Parathyroid adenoma (tissue), 2 donors: ENCODE measurements around the gene FLYWCH1.
"Not testable (repeated sequence)": the region's sequence is repeated elsewhere in the genome, so short reads cannot be mapped to it uniquely, and the experiment has no call there.

Experiments
- H2AFZ ChIP-seq: fragments of 300-600 bp; sonication (generic); one replicate; pipeline ENCODE4 v1.7.0; 2017; ENCODE audit warnings: antibody characterized with exemption, mild to moderate bottlenecking
- H3K27ac ChIP-seq: fragments of 300-600 bp; sonication (generic); one replicate; pipeline ENCODE4 v1.7.0; 2017
- H3K27me3 ChIP-seq: fragments of 300-600 bp; sonication (generic); one replicate; pipeline ENCODE4 v1.7.0; 2017; ENCODE audit warnings: low read length; ENCODE audit not compliant: control insufficient read depth, insufficient read depth
- H3K36me3 ChIP-seq: fragments of 300-600 bp; sonication (generic); one replicate; pipeline ENCODE4 v1.7.0; 2017; ENCODE audit warnings: low read length; ENCODE audit not compliant: control insufficient read depth, insufficient read depth
- H3K4me1 ChIP-seq: fragments of 300-600 bp; sonication (generic); one replicate; pipeline ENCODE4 v1.7.0; 2017; ENCODE audit warnings: control low read depth
- H3K4me2 ChIP-seq: fragments of 300-600 bp; sonication (generic); one replicate; pipeline ENCODE4 v1.7.0; 2017; ENCODE audit warnings: low read length
- H3K4me3 ChIP-seq: fragments of 300-600 bp; sonication (generic); one replicate; pipeline ENCODE4 v1.7.0; 2017; ENCODE audit warnings: low read depth, low read length
- H3K79me2 ChIP-seq: fragments of 300-600 bp; sonication (generic); one replicate; pipeline ENCODE4 v1.7.0; 2017; ENCODE audit warnings: control low read depth
- H3K9ac ChIP-seq: fragments of 300-600 bp; sonication (generic); one replicate; pipeline ENCODE4 v1.7.0; 2017; ENCODE audit warnings: mild to moderate bottlenecking
- H3K9me3 ChIP-seq: fragments of 300-600 bp; sonication (generic); one replicate; pipeline ENCODE4 v1.7.0; 2017; ENCODE audit warnings: low read length; ENCODE audit not compliant: control insufficient read depth
- TF ChIP-seq, protein P1 (sequence below): fragments of 300-600 bp; sonication (generic); IDR thresholded peaks from one replicate; pipeline ENCODE4 v1.7.0; 2017; ENCODE audit warnings: antibody characterized with exemption, mild to moderate bottlenecking
- donor health status: primary hyperparathyroidism.

The FLYWCH1 gene

GRCh38 chr16:2924901-2925755, 13.4 kb downstream of the FLYWCH1 start:
- Histone ChIP-seq H3K4me2 (no peak overlapping the region), H3K9ac (no peak overlapping the region), H3K4me1 (no peaks in the 10 kb centered on the region), H3K27ac (no peak overlapping the region), H3K9me3 (no peaks in the 10 kb centered on the region), H3K27me3 (no peaks in the 10 kb centered on the region), H3K79me2 (peaks cover 50% of the 10 kb centered on the region), H3K36me3 (no peaks in the 10 kb centered on the region), H2AFZ (no peak overlapping the region), H3K4me3 (no peak overlapping the region)
- TF ChIP-seq, protein P1, sequence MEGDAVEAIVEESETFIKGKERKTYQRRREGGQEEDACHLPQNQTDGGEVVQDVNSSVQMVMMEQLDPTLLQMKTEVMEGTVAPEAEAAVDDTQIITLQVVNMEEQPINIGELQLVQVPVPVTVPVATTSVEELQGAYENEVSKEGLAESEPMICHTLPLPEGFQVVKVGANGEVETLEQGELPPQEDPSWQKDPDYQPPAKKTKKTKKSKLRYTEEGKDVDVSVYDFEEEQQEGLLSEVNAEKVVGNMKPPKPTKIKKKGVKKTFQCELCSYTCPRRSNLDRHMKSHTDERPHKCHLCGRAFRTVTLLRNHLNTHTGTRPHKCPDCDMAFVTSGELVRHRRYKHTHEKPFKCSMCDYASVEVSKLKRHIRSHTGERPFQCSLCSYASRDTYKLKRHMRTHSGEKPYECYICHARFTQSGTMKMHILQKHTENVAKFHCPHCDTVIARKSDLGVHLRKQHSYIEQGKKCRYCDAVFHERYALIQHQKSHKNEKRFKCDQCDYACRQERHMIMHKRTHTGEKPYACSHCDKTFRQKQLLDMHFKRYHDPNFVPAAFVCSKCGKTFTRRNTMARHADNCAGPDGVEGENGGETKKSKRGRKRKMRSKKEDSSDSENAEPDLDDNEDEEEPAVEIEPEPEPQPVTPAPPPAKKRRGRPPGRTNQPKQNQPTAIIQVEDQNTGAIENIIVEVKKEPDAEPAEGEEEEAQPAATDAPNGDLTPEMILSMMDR, result no peak

DNA sequence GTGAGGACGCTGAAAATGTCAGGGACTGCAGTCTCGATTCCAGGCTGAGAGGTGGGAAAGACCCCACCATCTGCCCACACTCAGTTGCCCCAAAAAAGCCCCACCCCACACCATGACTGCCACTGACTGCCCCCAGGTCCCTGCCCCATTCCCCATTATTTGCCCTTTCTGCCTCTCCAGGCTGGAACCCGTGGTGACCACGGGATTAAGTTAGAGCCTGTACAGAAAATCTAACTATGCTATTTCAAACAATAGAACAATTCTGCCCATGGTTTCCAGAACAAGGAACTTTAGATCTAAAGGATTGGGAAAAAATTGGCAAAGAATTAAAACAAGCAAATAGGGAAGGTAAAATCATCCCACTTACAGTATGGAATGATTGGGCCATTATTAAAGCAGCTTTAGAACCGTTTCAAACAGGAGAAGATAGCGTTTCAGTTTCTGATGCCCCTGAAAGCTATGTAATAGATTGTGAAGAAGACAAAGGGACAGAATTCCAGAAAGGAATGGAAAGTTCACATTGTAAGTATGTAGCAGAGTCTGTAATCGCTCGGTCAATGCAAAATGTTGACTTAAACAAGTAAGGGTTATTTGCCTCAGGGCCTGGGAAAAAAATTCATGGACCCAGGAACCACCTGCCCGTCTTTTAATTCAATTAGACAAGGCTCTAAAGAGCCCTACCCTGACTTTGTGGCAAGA, 14.4 kb downstream of the FLYWCH1 start:
- H2AFZ ChIP-seq, result no peak overlapping the region
- no peak overlapping the region for H3K4me2 ChIP-seq
- H3K27ac ChIP-seq, result no peak overlapping the region
- peaks cover 46% of the 10 kb centered on the region for H3K79me2 ChIP-seq
- H3K9ac ChIP-seq, result no peak overlapping the region
- H3K4me1 ChIP-seq, result no peaks in the 10 kb centered on the region
- H3K9me3 ChIP-seq, result no peaks in the 10 kb centered on the region
- H3K27me3 ChIP-seq, result no peaks in the 10 kb centered on the region
- no peaks in the 10 kb centered on the region for H3K36me3 ChIP-seq
- TF ChIP-seq, protein P1, result no peak
- H3K4me3 ChIP-seq, result no peak overlapping the region

DNA sequence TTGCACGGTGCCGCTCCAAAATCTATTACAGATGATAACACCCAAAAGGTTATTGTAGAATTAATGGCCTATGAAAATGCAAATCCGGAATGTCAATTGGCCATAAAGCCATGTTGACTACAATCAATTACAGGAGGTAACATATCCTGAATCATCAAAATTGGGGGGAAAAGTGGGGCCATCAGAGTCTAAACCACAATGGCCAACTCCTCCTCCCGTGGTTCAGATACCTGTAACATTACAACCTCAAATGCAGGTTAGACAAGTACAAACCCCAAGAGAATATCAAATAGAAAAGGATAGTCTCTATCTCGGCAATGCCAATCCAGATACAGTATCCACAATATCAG, 14.9 kb downstream of the FLYWCH1 start:
- Histone ChIP-seq H2AFZ (no peak overlapping the region), H3K9ac (no peak overlapping the region), H3K79me2 (peaks cover 47% of the 10 kb centered on the region), H3K27ac (no peak overlapping the region), H3K4me3 (no peak overlapping the region), H3K4me2 (peak overlapping the region; percentile 18), H3K36me3 (no peaks in the 10 kb centered on the region), H3K4me1 (no peaks in the 10 kb centered on the region), H3K27me3 (no peaks in the 10 kb centered on the region), H3K9me3 (no peaks in the 10 kb centered on the region)
- TF ChIP-seq, protein P1, result no peak

DNA sequence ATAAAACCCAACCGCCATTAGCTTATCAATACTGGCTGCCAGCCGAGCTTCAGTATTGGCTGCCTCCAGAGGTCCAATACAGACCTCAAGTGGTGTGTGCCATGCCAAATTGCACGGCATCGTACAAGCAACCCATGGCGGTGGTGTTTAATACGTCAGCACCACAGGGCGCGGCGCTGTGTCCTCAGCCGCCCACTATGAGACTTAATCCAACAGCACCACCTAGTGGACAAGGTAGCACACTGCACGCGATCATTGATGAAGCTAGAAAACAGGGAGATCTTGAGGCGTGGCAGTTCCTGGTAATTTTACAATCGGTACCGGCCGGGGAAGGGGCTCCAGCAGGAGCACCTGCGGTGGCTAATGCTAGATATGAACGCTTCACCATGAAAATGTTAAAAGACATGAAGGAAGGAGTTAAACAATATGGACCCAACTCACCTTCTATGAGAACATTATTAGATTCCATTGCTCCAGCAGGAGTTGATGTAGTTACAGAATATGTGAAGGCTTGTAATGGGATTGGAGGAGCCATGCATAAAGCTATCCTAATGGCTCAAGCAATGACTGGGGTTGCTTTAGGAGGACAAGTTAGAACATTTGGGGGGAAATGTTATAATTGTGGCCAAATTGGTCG, 15.4 kb downstream of the FLYWCH1 start:
- H3K27me3 ChIP-seq, result no peaks in the 10 kb centered on the region
- H3K36me3 ChIP-seq, result no peaks in the 10 kb centered on the region
- no peaks in the 10 kb centered on the region for H3K4me1 ChIP-seq
- H3K9ac ChIP-seq, result no peak overlapping the region
- peak overlapping the region; percentile 18 for H3K4me2 ChIP-seq
- TF ChIP-seq, protein P1, result peak; percentile 99
- H3K4me3 ChIP-seq, result no peak overlapping the region
- no peaks in the 10 kb centered on the region for H3K9me3 ChIP-seq
- H3K79me2 ChIP-seq, result peaks cover 47% of the 10 kb centered on the region
- H2AFZ ChIP-seq, result no peak overlapping the region
- no peak overlapping the region for H3K27ac ChIP-seq

DNA sequence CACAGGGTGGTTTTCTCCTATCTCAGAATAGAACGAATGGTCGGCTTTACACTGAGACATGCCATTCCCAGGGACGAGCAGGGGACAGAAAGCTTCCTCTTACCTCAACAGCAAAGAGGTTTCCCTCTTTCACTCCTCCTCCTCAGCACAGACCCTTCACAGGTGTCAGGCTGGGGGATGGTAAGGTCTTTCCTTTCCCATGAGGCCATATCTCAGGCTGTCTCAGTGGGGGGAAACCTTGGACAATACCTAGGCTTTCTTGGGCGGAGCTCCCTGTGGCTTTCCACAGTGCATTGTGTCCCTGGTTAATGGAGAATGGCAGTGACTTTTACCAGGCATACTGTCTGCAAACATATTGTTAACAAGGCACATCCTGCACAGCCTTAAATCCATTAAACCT, 16.4 kb downstream of the FLYWCH1 start:
- H2AFZ ChIP-seq, H3K4me3 ChIP-seq, H3K36me3 ChIP-seq, H3K27me3 ChIP-seq, H3K27ac ChIP-seq, H3K9me3 ChIP-seq, H3K4me1 ChIP-seq, H3K9ac ChIP-seq, H3K4me2 ChIP-seq: not testable (repeated sequence)
- H3K79me2 ChIP-seq, result peaks cover 45% of the 10 kb centered on the region
